AG04450 (cell line): ENCODE data around the gene MCM10. TPM values are rescaled to one million over a fixed set of nuclear protein-coding genes. Genes with fewer than 3 reads are reported as not detected.

Experiments
- CTCF ChIA-PET: fragments of 300-600, 350-600 bp; formaldehyde crosslinking; extraction: SDS; loops from one replicate; lab custom pipeline; 2022; ENCODE audit warnings: antibody characterized with exemption, inconsistent platforms; lab: Charles Lee
- POLR2A ChIA-PET: fragments of 350-600 bp; formaldehyde crosslinking; extraction: SDS; loops from one replicate; lab custom pipeline; 2021; ENCODE audit warnings: antibody characterized with exemption, inconsistent platforms; lab: Yijun Ruan, JAX
- DNase-seq: peaks from one replicate; pipeline ENCODE4 v3.0.0-alpha.2; 2011; ENCODE audit warnings: low read depth, low spot score
- H3K27ac ChIP-seq: one replicate; pipeline ENCODE4 v1.5.1; 2012; ENCODE audit warnings: low read depth, low read length, control low read depth
- H3K27me3 ChIP-seq: one replicate; pipeline ENCODE4 v1.6.0; 2012; ENCODE audit warnings: low read length; ENCODE audit not compliant: control insufficient read depth, insufficient read depth
- H3K4me3 ChIP-seq: 2 replicates; pipeline ENCODE4 v1.5.1; 2011; ENCODE audit warnings: mild to moderate bottlenecking, low read depth, low read length, control low read depth
- H3K9me3 ChIP-seq: 2 replicates; pipeline ENCODE4 v1.5.1; 2012; ENCODE audit warnings: low read length; ENCODE audit not compliant: control insufficient read depth, insufficient read depth
- CTCF ChIP-seq: IDR thresholded peaks from 2 replicates; pipeline ENCODE4 v1.5.1; 2011; ENCODE audit warnings: low read depth, low read length, control low read depth, inconsistent platforms
- polyA plus RNA-seq: library from polyadenylated mRNA; depleted of rRNA; stranded (reverse); fragments of >200 nt; gene quantifications from 2 replicates; pipeline ENCODE4 v1.2.3, GENCODE V29; 2011

The MCM10 gene
- polyA plus RNA-seq, 1 experiment = 2.6 TPM

GRCh38 chr10:13222566-13222965 is 61.2 kb downstream of the MCM10 start:
- no peak overlapping the region for H3K4me3 ChIP-seq
- no peak overlapping the region for H3K27ac ChIP-seq
- no peaks in the 10 kb centered on the region for H3K27me3 ChIP-seq
- H3K9me3 ChIP-seq = no peaks in the 10 kb centered on the region
- TF ChIP-seq CTCF = no peak
- ChIA-PET CTCF (no interaction called here), POLR2A (no interaction called here)
- DNase-seq = no peak

- CTCF ChIA-PET = interaction anchor here (0.5 kb wide), 1 partner anchor 101 kb away, joined by 3 read pairs; no protein-coding TSS in a partner anchor
- H3K27ac ChIP-seq = no peak overlapping the region
- TF ChIP-seq CTCF = no peak
- POLR2A ChIA-PET = no interaction called here
- H3K9me3 ChIP-seq = no peaks in the 10 kb centered on the region
- no peak overlapping the region for H3K4me3 ChIP-seq
- H3K27me3 ChIP-seq = no peaks in the 10 kb centered on the region
- DNase-seq = no peak
Observed at GRCh38 chr10:13223241-13223640, 61.9 kb downstream of the MCM10 start.

GRCh38 chr10:13224210-13224995 is 63.0 kb downstream of the MCM10 start:
- TF ChIP-seq CTCF = no peak
- POLR2A ChIA-PET = no interaction called here
- CTCF ChIA-PET = interaction anchor here (0.9 to 1.8 kb wide), 2 partner anchors 18 to 78 kb away, joined by 4 to 6 read pairs; no protein-coding TSS in a partner anchor
- no peak for DNase-seq
- H3K27me3 ChIP-seq = no peaks in the 10 kb centered on the region
- no peak overlapping the region for H3K27ac ChIP-seq
- H3K4me3 ChIP-seq = no peak overlapping the region
- H3K9me3 ChIP-seq = no peaks in the 10 kb centered on the region

- Histone ChIP-seq H3K27me3 (no peaks in the 10 kb centered on the region), H3K9me3 (no peaks in the 10 kb centered on the region), H3K4me3 (no peak overlapping the region), H3K27ac (no peak overlapping the region)
- no peak for DNase-seq
- ChIA-PET POLR2A (no interaction called here), CTCF (interaction anchor here (0.9 to 1.3 kb wide), 3 partner anchors 19 to 77 kb away, joined by 3 to 6 read pairs (median 4); no protein-coding TSS in a partner anchor)
- TF ChIP-seq CTCF = no peak
Observed at GRCh38 chr10:13225601-13226000, 64.2 kb downstream of the MCM10 start.

GRCh38 chr10:13227031-13227430 is 65.7 kb downstream of the MCM10 start:
- POLR2A ChIA-PET = no interaction called here
- H3K4me3 ChIP-seq = no peak overlapping the region
- no peak for TF ChIP-seq CTCF
- H3K9me3 ChIP-seq = no peaks in the 10 kb centered on the region
- no peaks in the 10 kb centered on the region for H3K27me3 ChIP-seq
- CTCF ChIA-PET = interaction anchor here (1.2 to 1.3 kb wide), 2 partner anchors 20 to 76 kb away, joined by 3 to 6 read pairs; no protein-coding TSS in a partner anchor
- DNase-seq = no peak
- no peak overlapping the region for H3K27ac ChIP-seq
